ENCODE data around the gene PPP1R3D.
A peak's percentile ranks its signal among the peaks of the same experiment; 100 is the strongest.

Gene PPP1R3D

GRCh38 chr20:59947376-59947775 is 7.3 kb upstream of the PPP1R3D start:
- no peak for DNase-seq

DNA sequence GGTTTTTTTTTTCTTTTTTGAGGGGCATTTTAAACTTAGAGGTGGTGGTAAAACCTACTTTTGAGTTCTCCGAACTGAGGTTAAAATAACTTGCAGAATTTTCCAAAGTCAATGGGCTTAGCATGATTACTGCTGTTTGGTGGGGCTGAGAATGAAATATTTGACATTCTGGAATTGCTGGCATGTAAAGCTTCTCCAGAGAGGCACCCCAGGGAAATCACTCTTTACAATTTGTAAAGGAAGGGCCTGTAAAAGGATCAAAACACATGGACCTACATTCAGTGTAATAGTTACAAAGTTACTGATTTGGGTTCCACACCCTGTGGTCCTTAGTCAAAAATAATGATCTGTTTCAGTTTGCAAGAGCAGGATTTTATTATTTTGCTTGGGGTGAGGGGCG is 5.6 kb upstream of the PPP1R3D start:
- DNase-seq: no peak

DNA sequence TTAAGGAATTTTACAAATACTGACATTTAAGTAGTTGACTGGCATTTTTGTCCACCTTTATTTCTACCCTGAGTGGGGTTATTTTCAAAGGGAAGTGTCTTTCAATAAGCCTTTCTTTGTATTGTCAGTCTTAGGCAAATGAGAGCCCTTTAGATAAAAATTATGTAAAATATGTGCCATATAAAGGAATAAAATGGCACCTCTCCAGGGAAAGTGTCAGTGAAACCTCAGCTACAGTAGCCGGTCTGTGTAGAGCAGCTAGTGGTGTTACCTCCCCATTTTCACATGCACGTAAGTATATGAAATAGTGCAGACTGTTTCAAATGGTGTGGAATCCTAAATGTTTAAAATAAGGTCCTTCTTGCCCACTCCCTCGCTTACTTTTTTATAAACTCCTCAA is 5.1 kb upstream of the PPP1R3D start:
- no peak for DNase-seq

DNA sequence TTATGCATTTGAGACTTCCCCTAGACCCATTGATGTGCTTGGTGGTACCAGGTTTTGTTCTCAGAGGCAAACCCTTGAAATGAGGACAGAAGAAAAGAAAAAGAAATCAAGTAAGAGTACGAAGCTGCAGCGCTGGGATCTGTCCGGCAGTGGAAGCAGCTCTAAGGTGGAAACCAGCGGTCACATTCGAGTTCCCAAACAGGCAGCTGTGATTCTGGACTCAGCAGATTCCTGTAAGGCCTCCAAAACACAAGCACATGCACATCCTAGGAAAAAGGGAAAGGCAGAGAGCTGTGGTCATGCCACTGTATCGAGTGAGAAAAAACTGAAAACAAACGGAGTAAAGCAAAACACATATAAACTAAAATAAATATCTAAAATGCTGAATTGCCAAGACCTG is 4.6 kb upstream of the PPP1R3D start:
- DNase-seq: no peak

DNA sequence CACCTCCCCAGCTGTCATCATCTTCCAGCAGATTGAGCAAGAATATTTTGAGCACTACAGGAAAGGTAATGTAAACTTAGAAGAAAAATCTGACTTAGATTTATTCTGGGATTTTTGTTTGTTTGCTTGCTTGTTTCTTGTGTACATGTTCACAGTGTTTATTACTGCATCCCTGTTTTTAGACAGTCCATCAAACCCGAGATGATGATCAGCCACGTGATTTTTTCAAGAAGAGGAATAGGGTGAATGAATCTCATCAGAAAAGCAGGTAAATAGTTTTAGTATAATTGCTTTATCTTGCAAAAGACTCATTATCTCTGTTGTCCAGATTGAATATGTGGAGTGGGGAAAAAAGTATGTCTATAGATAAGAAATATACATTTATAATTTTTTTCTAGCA is 2.1 kb upstream of the PPP1R3D start:
- no peak for DNase-seq

DNA sequence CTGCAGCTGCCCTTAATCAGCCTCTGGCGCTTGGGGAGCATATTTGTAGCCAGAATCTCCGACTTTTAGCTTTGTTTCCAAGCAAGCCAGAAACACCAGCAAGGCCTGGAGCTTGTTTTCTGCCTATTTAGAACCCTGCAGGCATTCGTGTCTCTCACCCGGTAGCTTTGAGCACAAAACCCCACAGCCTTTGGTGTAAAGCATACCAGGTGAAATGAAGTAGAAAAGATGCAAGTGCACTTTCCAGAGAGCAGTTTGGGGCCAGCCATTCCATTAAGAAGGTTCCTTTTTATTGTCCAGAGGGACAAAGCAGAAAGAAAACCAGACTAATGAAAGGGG is 820 bp upstream of the PPP1R3D start:
- no peak for DNase-seq

DNA sequence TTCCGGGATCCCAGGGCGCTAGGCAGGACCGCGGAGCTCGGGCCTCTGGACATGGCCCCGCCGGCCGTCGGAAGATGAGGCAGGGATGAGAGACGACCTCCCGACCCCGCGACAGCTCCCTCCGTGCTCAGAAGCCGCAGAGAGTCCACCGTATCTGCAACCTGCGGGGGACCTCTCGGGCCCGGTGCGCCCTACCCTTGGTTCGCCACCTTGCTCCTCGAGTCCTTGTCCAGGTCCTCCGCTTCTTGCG is 301 bp downstream of the PPP1R3D start:
- DNase-seq: no peak

- no peak for DNase-seq
These were observed 840 bp downstream of the PPP1R3D start for GRCh38 chr20:59939052-59939878.

DNA sequence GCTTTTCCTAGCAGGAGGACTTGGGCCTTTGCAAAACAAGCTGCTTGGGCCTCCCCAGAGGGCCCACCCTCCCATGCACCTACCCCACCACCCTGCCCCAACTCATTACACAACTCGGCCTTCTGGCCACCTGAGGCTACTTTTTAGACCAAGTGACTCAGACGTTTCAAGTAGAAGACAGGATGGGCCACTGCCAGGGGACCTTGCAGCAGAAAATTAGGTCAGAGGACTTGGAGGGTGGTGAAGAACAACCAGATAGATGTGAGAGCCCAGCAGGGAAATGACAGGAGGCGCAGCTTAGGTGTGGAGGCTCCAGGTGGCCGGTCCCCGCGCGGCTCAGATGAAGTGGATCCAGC is 1.4 kb downstream of the PPP1R3D start:
- no peak for DNase-seq

- no peak for DNase-seq
These were observed 1.9 kb downstream of the PPP1R3D start for GRCh38 chr20:59938221-59938620.

- DNase-seq: no peak
These were observed 3.0 kb downstream of the PPP1R3D start for GRCh38 chr20:59937150-59937549.

- DNase-seq: no peak
These were observed 3.7 kb downstream of the PPP1R3D start for GRCh38 chr20:59936409-59936808.

DNA sequence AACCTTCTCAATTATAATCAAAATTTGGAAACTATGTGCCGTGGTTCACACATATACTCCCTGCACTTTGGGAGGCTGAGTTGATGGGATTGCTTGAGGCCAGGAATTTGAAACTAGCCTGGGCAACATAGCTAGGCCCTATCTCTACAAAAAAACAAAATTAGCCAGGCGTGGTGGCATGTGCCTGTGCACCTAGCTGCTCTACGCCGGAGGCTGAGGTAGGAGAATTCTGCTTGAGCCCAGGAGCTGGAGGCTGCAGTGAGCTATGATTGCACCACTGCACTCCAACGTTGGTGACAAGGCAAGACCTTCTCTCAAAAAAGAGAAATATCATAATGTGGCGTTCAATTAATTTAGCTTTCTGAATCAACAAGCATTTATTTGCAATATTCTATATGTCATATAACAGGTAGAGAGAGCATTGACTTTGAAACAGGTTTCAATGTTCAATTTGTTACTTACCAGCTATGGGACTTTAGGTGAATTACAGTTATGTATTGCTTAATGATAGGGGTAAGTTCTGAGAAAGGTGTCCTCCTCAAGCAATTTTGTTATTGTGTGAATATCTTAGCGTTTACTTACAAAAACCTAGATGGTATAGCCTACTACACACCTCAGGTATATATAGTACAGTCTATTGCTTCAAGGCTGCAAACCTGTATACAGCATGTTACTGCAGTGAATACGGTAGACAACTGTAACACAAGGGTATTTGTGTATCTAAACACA is 4.5 kb downstream of the PPP1R3D start:
- DNase-seq: no peak

DNA sequence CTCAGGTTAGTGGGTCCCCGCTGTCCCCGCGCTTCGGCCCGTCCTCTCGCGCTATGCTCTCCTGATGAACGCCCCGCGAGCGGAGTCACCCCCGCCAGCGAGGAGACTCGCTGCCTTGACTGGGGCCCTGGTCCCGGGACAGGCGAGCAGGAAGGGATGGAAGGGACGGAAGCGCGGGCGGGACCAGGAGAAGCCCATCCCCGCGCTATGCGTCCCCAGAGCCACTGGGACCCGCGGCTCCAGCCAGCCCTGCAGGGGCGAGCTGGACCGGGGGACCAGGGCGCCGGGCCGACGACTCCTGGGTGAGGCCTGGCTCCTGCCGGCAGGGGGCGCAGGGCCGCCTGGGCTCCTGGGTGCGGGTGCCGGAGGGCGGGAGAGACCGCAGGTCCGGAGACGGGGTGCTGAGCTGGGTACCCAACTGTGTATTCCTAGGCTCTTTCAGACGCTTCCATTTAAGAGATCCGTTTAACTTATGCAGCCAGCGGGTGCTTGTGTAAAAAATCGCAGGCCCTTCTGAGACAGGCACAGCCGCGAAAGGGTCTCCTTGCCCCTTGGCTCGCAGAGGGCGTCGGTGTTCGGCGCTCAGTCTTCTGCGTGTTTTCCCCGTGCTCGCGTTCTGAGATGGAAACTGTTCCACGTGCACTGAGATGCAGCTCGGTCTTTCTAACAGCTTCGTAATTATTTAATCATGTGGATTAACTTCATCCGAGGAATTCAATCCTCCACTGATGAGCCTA is 6.1 kb downstream of the PPP1R3D start:
- peak; percentile 69 to 80 for DNase-seq

DNA sequence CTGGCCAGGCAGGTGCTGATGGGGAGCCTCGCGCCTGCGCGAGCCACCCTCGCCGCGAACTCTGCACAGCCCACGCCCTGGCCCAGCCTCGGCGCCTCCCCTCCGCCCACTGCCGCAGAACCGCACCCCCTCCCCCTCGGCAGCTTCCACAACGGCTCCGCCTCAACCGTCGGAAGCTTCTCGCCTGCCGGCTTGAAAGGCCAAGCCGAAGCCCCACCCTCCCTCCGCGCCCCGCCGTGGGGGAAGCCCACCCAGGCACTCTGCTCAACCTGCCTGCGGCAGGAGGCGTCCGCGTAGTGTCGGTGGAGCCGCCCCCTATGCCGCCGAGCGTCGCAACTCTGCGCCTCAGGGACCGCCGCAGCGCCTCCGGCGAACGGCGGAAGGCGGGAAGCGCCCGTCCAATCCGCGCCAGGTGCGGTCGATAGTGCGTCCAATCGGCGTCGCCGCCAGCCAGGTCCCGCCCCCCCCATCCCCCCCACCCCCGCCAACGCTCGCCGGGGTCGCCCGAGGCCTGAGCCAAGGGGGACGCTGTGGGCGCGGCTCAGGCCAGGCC is 6.7 kb downstream of the PPP1R3D start, which contains the start of gene SYCP2:
Gene SYCP2, minus strand, starts transcription at position 342 of the 553 bp plus-strand sequence. CDS start 11,224 bp downstream, outside the sequence.
- peak; percentile 60 to 61 for DNase-seq

- no peak for DNase-seq
These were observed 7.3 kb downstream of the PPP1R3D start for GRCh38 chr20:59932616-59933295.

- DNase-seq: no peak
These were observed 8.4 kb downstream of the PPP1R3D start for GRCh38 chr20:59931511-59932312.

DNA sequence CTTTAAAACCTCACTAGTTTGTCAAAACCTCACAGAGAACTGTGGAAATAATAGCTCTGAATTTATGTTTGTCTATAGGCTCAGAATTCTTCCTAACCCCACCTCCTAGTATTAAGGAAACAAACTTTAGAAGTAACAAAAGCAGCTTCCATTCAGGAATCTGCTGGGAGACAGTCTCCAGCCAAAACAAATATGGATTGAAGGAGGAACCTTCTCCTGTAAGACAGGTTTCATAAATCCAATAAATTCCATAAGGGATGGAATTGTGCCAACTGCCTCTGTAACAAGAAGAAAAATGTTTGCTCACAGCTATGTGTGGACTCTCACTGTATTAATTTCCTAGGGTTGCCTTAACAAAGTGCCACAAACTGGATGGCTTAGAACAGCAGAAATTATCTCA is 14.2 kb downstream of the PPP1R3D start:
- DNase-seq: no peak

- DNase-seq: no peak
These were observed 14.7 kb downstream of the PPP1R3D start for GRCh38 chr20:59925359-59925758.

GRCh38 chr20:59923514-59923913 is 16.6 kb downstream of the PPP1R3D start:
- DNase-seq: no peak

DNA sequence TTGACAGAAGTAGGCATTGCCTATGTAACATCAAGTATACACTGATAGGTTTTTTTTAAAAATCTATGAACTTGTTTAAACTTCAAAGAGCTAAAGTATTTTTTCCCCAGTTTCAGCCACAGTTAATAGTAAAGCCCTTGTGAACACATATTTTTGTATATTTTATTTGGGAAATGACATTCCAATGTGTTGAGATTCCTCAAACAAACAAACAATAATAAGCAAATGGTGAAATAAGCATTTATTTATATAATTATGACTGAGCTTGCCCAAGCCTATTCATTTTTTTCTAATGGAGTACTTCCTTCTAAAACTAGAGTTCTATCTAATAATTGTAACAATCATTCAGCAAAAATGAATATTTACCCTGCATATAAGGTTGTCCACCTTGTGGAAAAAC is 19.2 kb downstream of the PPP1R3D start:
- DNase-seq: no peak

DNA sequence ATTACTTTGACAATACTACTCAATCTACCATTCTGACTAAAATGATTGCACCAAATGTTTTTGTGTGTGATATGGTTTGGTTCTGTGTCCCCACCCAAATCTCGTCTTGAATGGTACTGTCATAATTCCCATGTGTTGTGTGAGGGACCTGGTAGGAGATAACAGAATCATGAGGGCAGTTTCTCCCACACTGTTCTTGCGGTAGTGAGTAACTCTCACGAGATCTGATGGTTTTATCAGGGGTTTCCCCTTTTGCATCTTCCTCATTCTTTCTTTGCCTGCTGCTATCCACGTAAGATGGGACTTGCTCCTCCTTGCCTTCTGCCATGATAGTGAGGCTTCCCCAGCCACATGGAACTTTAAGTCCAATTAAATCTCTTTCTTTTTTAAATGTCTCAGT is 27.5 kb downstream of the PPP1R3D start:
- no peak for DNase-seq
